H9 (cell line): Measurements from ENCODE around the gene NR0B1. TPM values are rescaled to one million over a fixed set of nuclear protein-coding genes. Genes with fewer than 3 reads are reported as not detected.

Experiments used
- DNase-seq: peaks from one replicate; pipeline ENCODE4 v3.0.0-alpha.2; 2017
- H2AFZ ChIP-seq: one replicate; pipeline ENCODE4 v1.6.1; 2013; ENCODE audit warnings: mild to moderate bottlenecking, low read length, control low read depth, moderate library complexity
- H2AK5ac ChIP-seq: 2 replicates; pipeline ENCODE4 v1.6.1; 2013; ENCODE audit warnings: low read length, control low read depth, mixed read lengths; ENCODE audit not compliant: insufficient read length
- H2BK120ac ChIP-seq: one replicate; pipeline ENCODE4 v1.6.1; 2013; ENCODE audit warnings: low read depth, mild to moderate bottlenecking, low read length, control low read depth, inconsistent platforms; ENCODE audit not compliant: poor library complexity, severe bottlenecking
- H2BK12ac ChIP-seq: 2 replicates; pipeline ENCODE4 v1.6.1; 2013; ENCODE audit warnings: low read length, control low read depth, mixed read lengths, low read depth; ENCODE audit not compliant: insufficient read length
- H2BK15ac ChIP-seq: 2 replicates; pipeline ENCODE4 v1.6.1; 2013; ENCODE audit warnings: low read depth, low read length, control low read depth
- H2BK20ac ChIP-seq: one replicate; pipeline ENCODE4 v1.6.1; 2013; ENCODE audit warnings: low read depth, mild to moderate bottlenecking, low read length, control low read depth, inconsistent platforms; ENCODE audit not compliant: poor library complexity, severe bottlenecking
- H2BK5ac ChIP-seq: 2 replicates; pipeline ENCODE4 v1.6.1; 2013; ENCODE audit warnings: low read length, control low read depth, mixed read lengths; ENCODE audit not compliant: insufficient read length
- H3K14ac ChIP-seq: 2 replicates; pipeline ENCODE4 v1.6.1; 2013; ENCODE audit warnings: low read length, control low read depth; ENCODE audit not compliant: insufficient read depth
- H3K18ac ChIP-seq: 2 replicates; pipeline ENCODE4 v1.6.1; 2013; ENCODE audit warnings: low read depth, mild to moderate bottlenecking, mixed read lengths, low read length, control low read depth; ENCODE audit not compliant: insufficient read length
- H3K23ac ChIP-seq: 2 replicates; pipeline ENCODE4 v1.6.1; 2013; ENCODE audit warnings: low read length, control low read depth, mixed read lengths, low read depth; ENCODE audit not compliant: insufficient read length
- H3K23me2 ChIP-seq: 2 replicates; pipeline ENCODE4 v1.6.1; 2013; ENCODE audit warnings: low read depth, mild to moderate bottlenecking, mixed read lengths, low read length, control low read depth; ENCODE audit not compliant: insufficient read length, poor library complexity, severe bottlenecking
- H3K27ac ChIP-seq: 2 replicates; pipeline ENCODE4 v1.5.1; 2013; ENCODE audit warnings: low read length, control low read depth, mixed read lengths, low read depth; ENCODE audit not compliant: insufficient read length
- H3K27me3 ChIP-seq: 2 replicates; pipeline ENCODE4 v1.6.1; 2013; ENCODE audit warnings: low read length, control low read depth, inconsistent platforms; ENCODE audit not compliant: insufficient read depth
- H3K4ac ChIP-seq: 2 replicates; pipeline ENCODE4 v1.6.1; 2013; ENCODE audit warnings: low read depth, mild to moderate bottlenecking, control low read depth, inconsistent platforms, low read length, moderate library complexity
- H3K4me1 ChIP-seq: 2 replicates; pipeline ENCODE4 v1.6.1; 2013; ENCODE audit warnings: low read length, control low read depth, inconsistent platforms; ENCODE audit not compliant: insufficient read depth
- H3K4me2 ChIP-seq: 2 replicates; pipeline ENCODE4 v1.6.1; 2013; ENCODE audit warnings: low read length, control low read depth, mixed read lengths; ENCODE audit not compliant: insufficient read length, insufficient read depth
- H3K56ac ChIP-seq: 2 replicates; pipeline ENCODE4 v1.6.1; 2013; ENCODE audit warnings: low read depth, mild to moderate bottlenecking, mixed read lengths, low read length, control low read depth; ENCODE audit not compliant: insufficient read length
- H3K79me1 ChIP-seq: 2 replicates; pipeline ENCODE4 v1.6.1; 2013; ENCODE audit warnings: low read depth, mild to moderate bottlenecking, moderate library complexity, low read length, control low read depth, inconsistent platforms; ENCODE audit not compliant: insufficient read depth, poor library complexity, severe bottlenecking
- H3K79me2 ChIP-seq: 2 replicates; pipeline ENCODE4 v1.6.1; 2013; ENCODE audit warnings: low read length, control low read depth, inconsistent platforms; ENCODE audit not compliant: insufficient read depth
- H3K9ac ChIP-seq: 2 replicates; pipeline ENCODE4 v1.6.1; 2013; ENCODE audit warnings: low read length, control low read depth, mixed read lengths; ENCODE audit not compliant: insufficient read length; ENCODE audit errors: extremely low read depth
- H3K9me3 ChIP-seq: one replicate; pipeline ENCODE4 v1.6.1; 2013; ENCODE audit warnings: low read depth, low read length, inconsistent platforms; ENCODE audit not compliant: control insufficient read depth
- H3T11ph ChIP-seq: one replicate; pipeline ENCODE4 v1.6.1; 2013; ENCODE audit warnings: mild to moderate bottlenecking, low read length, control low read depth, inconsistent platforms
- H4K20me1 ChIP-seq: one replicate; pipeline ENCODE4 v1.6.1; 2013; ENCODE audit not compliant: control insufficient read depth, insufficient read length, insufficient read depth
- H4K5ac ChIP-seq: 2 replicates; pipeline ENCODE4 v1.6.1; 2013; ENCODE audit warnings: low read depth, mild to moderate bottlenecking, mixed read lengths, low read length, control low read depth; ENCODE audit not compliant: insufficient read length
- H4K8ac ChIP-seq: replicated peaks from 2 replicates; pipeline ENCODE4 v1.6.1; 2013; ENCODE audit warnings: low read length, control low read depth, mixed read lengths, low read depth; ENCODE audit not compliant: insufficient read length
- H4K91ac ChIP-seq: 2 replicates; pipeline ENCODE4 v1.6.1; 2013; ENCODE audit warnings: low read depth, mild to moderate bottlenecking, moderate library complexity, mixed read lengths, low read length, control low read depth; ENCODE audit not compliant: insufficient read length
- H3K27ac Mint-ChIP-seq, 3 experiments: 2 replicates in 2 of 3; 3 replicates in 1 of 3; pipeline ENCODE4 v1.8.0; 2020 to 2021; ENCODE audit warnings: mixed read lengths in 3 of 3, mild to moderate bottlenecking in 1 of 3, moderate library complexity in 1 of 3
- H3K27me3 Mint-ChIP-seq: 2 replicates; pipeline ENCODE4 v1.8.0; 2021; ENCODE audit warnings: low read depth, mild to moderate bottlenecking, moderate library complexity, mixed read lengths
- H3K36me3 Mint-ChIP-seq, 3 experiments: 2 replicates in 2 of 3; 3 replicates in 1 of 3; pipeline ENCODE4 v1.8.0; 2020 to 2021; ENCODE audit warnings: low read depth in 3 of 3, mixed read lengths in 3 of 3; ENCODE audit not compliant: insufficient read depth in 1 of 3
- H3K4me1 Mint-ChIP-seq, 2 experiments: 2 replicates each; pipeline ENCODE4 v1.8.0; 2020; ENCODE audit warnings: mixed read lengths in 2 of 2
- H3K4me3 Mint-ChIP-seq, 2 experiments: 2 replicates in 1 of 2; 3 replicates in 1 of 2; pipeline ENCODE4 v1.8.0; 2020 to 2021; ENCODE audit warnings: mild to moderate bottlenecking in 2 of 2, mixed read lengths in 2 of 2, moderate library complexity in 1 of 2
- H3K9me3 Mint-ChIP-seq, 2 experiments: 2 replicates in 1 of 2; 3 replicates in 1 of 2; pipeline ENCODE4 v1.8.0; 2020; ENCODE audit warnings: mild to moderate bottlenecking in 2 of 2, mixed read lengths in 2 of 2, moderate library complexity in 1 of 2
- WGBS: extraction: QIAGEN DNeasy Blood & Tissue Kit; methylation state at CpG from one replicate; pipeline ENCODE4 v1.1.7; 2013; ENCODE audit warnings: missing lambda C conversion rate, low lambda C conversion rate, mixed read lengths; ENCODE audit not compliant: insufficient read length; ENCODE audit errors: extremely low coverage; 5-methylcytosine and 5-hydroxymethylcytosine counted together
- total RNA-seq: library from RNA; stranded (reverse); gene quantifications from 2 replicates; pipeline ENCODE4 v1.2.1, GENCODE V29; 2021
- TF ChIP-seq, protein P1 (sequence below): fragments of 200-600 bp; sonication (generic); conservative IDR thresholded peaks from 3 replicates; pipeline ENCODE4 v1.8.0; 2021; ENCODE audit warnings: antibody characterized with exemption, mild to moderate bottlenecking

Gene NR0B1
- total RNA-seq, 1 experiment from 2014 or later = not detected

DNA sequence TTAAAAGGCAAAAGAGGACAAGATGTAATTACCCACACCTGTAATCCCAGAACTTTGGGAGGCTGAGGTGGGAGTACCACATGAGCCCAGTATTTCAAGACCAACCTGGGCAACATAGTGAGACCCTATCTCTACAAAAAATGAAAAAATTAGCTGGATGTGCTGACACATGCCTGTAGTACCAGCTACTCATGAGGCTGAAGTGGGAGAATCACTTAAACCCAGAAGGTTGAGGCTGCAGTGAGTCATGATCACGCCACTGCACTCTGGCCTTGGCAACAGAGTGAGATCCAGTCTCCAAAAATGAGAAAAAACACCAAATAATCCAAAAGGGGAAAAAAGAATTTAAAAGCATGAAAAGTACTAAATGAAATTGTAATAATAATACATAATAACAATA, 30.8 kb downstream of the NR0B1 start:
- Histone ChIP-seq H3K4ac (no peak overlapping the region), H3K9ac (no peak overlapping the region), H3K4me2 (no peak overlapping the region), H2BK20ac (no peak overlapping the region), H3K27ac (no peak overlapping the region), H4K20me1 (no peaks in the 10 kb centered on the region), H2BK120ac (no peak overlapping the region), H3K79me2 (no peaks in the 10 kb centered on the region), H3K23me2 (no peaks in the 10 kb centered on the region), H3K9me3 (no peaks in the 10 kb centered on the region), H3T11ph (no peak overlapping the region), H3K4me1 (no peaks in the 10 kb centered on the region), H2BK5ac (no peak overlapping the region), H2AK5ac (no peak overlapping the region), H3K23ac (no peak overlapping the region), H2BK12ac (no peak overlapping the region), H2AFZ (no peak overlapping the region), H4K91ac (no peak overlapping the region), H2BK15ac (no peak overlapping the region), H3K27me3 (no peaks in the 10 kb centered on the region), H3K56ac (no peak overlapping the region), H3K18ac (no peak overlapping the region), H3K79me1 (no peaks in the 10 kb centered on the region), H3K14ac (no peak overlapping the region), H4K8ac (no peak overlapping the region), H4K5ac (no peak overlapping the region)
- no peak overlapping the region; a peak in 1 of 7 replicates for H3K27ac Mint-ChIP-seq
- no peak overlapping the region for H3K4me3 Mint-ChIP-seq
- TF ChIP-seq, protein P1, sequence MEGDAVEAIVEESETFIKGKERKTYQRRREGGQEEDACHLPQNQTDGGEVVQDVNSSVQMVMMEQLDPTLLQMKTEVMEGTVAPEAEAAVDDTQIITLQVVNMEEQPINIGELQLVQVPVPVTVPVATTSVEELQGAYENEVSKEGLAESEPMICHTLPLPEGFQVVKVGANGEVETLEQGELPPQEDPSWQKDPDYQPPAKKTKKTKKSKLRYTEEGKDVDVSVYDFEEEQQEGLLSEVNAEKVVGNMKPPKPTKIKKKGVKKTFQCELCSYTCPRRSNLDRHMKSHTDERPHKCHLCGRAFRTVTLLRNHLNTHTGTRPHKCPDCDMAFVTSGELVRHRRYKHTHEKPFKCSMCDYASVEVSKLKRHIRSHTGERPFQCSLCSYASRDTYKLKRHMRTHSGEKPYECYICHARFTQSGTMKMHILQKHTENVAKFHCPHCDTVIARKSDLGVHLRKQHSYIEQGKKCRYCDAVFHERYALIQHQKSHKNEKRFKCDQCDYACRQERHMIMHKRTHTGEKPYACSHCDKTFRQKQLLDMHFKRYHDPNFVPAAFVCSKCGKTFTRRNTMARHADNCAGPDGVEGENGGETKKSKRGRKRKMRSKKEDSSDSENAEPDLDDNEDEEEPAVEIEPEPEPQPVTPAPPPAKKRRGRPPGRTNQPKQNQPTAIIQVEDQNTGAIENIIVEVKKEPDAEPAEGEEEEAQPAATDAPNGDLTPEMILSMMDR = no peak
- peaks cover 4 to 44% of the 10 kb centered on the region in 2 experiments; a peak in 4 of 5 replicates for H3K9me3 Mint-ChIP-seq
- WGBS = no CpG with 5 or more reads among the region's 1 CpG
- H3K4me1 Mint-ChIP-seq = peaks cover 3% of the 10 kb centered on the region in 2 experiments; a peak in 2 of 4 replicates
- no peaks in the 10 kb centered on the region; a peak in 1 of 7 replicates for H3K36me3 Mint-ChIP-seq
- DNase-seq = no peak
- H3K27me3 Mint-ChIP-seq = no peaks in the 10 kb centered on the region
